Measurements from ENCODE around the gene ARNT2.

DNA sequence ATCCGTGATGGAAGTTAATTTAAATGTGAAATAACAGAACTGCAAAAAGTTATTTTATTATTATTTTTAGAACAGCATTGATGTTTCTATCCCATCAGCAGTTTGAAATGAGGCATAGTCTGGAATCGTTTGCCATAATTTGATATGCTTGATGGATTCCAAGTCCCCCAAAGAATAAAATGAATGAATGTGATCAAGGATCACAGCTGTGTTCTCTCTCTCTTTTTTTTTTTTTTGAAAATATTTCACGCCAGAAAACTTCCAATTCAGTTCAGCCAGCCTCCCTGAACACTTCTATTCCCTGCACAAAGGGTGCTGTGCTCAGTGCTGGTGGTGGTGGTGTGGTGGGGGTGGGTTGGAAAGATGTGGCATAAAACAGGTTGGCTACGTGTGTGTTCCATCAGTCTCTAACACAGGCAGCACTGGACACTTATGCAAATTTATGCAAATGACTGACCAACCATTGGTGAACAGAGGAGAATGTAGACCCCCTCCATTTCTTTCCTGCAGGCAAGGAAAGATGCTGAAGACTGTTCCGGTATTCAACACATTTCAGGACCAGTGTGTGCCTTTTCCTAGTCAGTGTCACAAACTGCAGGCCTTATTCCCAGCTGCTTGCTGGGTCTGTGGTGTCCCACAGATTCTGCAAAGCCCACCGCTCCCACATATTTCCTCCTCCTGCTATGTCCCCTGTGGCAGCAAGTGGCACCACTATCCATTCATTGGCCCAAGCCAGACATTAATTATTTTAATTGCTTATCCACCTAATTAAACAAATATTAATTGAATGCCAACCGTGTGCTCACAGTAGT is 10.6 kb downstream of the ARNT2 start:
- TF ChIP-seq GATA3 (IDR thresholded peaks at IDR 0.05; ENCODE audit: low read depth, low read length): no peak
- TF ChIP-seq GATA2 (IDR thresholded peaks at IDR 0.05; ENCODE audit: low read depth, low read length): no peak
